H1 (cell line): ENCODE results near the gene ATG7. TPM values are rescaled to one million over a fixed set of nuclear protein-coding genes. Genes with fewer than 3 reads are reported as not detected.

Source experiments
- GTF2F1 ChIP-seq: IDR thresholded peaks from 2 replicates; pipeline ENCODE4 v1.6.1; 2012; ENCODE audit warnings: low read depth, low read length, improper control_type of control experiment, borderline replicate concordance
- MAX ChIP-seq: IDR thresholded peaks from 2 replicates; pipeline ENCODE4 v1.6.1; 2012; ENCODE audit warnings: inconsistent platforms
- RAD21 ChIP-seq, 2 experiments: IDR thresholded peaks in 1 of 2; conservative IDR thresholded peaks in 1 of 2; 2 replicates each; pipeline ENCODE4 v1.6.1; 2011; ENCODE audit warnings: low read depth in 2 of 2, low read length in 2 of 2, improper control_type of control experiment in 1 of 2, inconsistent platforms in 1 of 2, mild to moderate bottlenecking in 1 of 2, moderate library complexity in 1 of 2
- SUZ12 ChIP-seq: fragments of 200-600 bp; sonication (generic); IDR thresholded peaks from 2 replicates; pipeline ENCODE4 v1.6.1; 2012; ENCODE audit warnings: mild to moderate bottlenecking, inconsistent platforms, low read length, moderate library complexity, mixed read lengths
- TCF12 ChIP-seq: IDR thresholded peaks from 2 replicates; pipeline ENCODE4 v1.6.1; 2011; ENCODE audit warnings: low read depth, mild to moderate bottlenecking, low read length
- TEAD4 ChIP-seq: IDR thresholded peaks from 2 replicates; pipeline ENCODE4 v1.6.1; 2012; ENCODE audit warnings: low read depth, low read length, inconsistent platforms, mixed read lengths
- YY1 ChIP-seq: IDR thresholded peaks from 2 replicates; pipeline ENCODE4 v1.6.1; 2011; ENCODE audit warnings: low read depth, mild to moderate bottlenecking, low read length
- ZNF274 ChIP-seq: IDR thresholded peaks from 2 replicates; pipeline ENCODE4 v1.7.0; 2012; ENCODE audit warnings: low read length, borderline replicate concordance; ENCODE audit errors: extremely low read depth
- polyA plus RNA-seq, 7 experiments: library from polyadenylated mRNA; depleted of rRNA in 3 of 7; stranded (reverse) in 5 of 7; unstranded in 2 of 7; fragments of >200 nt in 5 of 7; fragments of 200-250 nt in 2 of 7; gene quantifications; 1 replicate in 5 of 7; 2 replicates in 1 of 7; 4 replicates in 1 of 7; pipeline versions ENCODE4 v1.2.1 to v1.2.3, GENCODE V29; 2011 to 2013; ENCODE audit warnings: missing spikeins in 2 of 7, mixed read lengths in 2 of 7
- total RNA-seq: library from RNA; stranded (reverse); fragmentation: NEBNext Ultra II Directional; extraction: Animal tissue kit (Norgen Biotek cat#: 25700); gene quantifications from 2 replicates; pipeline ENCODE4 v1.2.1, GENCODE V29; 2021

Gene ATG7
- total and polyA plus RNA-seq, 2 of the 8 experiments (the other 6 are each of a cell fraction or from before 2014, with no cell fraction given) = 15.0 to 19.1 TPM

GRCh38 chr3:11536132-11536935 is 264.1 kb downstream of the ATG7 start (continued):
- TF ChIP-seq GTF2F1 (no peak), SUZ12 (no peak), TEAD4 (no peak), ZNF274 (no peak), TCF12 (no peak), RAD21 (IDR thresholded peaks at IDR 0.05 in 1 of 2, conservative IDR thresholded peaks at IDR 0.05 in 1 of 2; ENCODE audit: low read depth in 2 of 2, low read length in 2 of 2) (peak; percentile 13 to 29; a peak in 1 of 4 replicates), YY1 (no peak), MAX (no peak)
